ENCODE measurements around the gene IGF2BP2. TPM values are rescaled to one million over a fixed set of nuclear protein-coding genes. Genes with fewer than 3 reads are reported as not detected.

The IGF2BP2 gene
- total RNA-seq, 1 donor from 2014 or later, result 201 TPM

- no peaks in the 10 kb centered on the region for H3K27me3 Mint-ChIP-seq (ENCODE audit: low read depth)
- H3K9me3 Mint-ChIP-seq, result no peaks in the 10 kb centered on the region
Observed at GRCh38 chr3:185717121-185717520, 107.7 kb downstream of the IGF2BP2 start.

GRCh38 chr3:185716436-185717108 is 108.3 kb downstream of the IGF2BP2 start:
- TF ChIP-seq, protein P1, sequence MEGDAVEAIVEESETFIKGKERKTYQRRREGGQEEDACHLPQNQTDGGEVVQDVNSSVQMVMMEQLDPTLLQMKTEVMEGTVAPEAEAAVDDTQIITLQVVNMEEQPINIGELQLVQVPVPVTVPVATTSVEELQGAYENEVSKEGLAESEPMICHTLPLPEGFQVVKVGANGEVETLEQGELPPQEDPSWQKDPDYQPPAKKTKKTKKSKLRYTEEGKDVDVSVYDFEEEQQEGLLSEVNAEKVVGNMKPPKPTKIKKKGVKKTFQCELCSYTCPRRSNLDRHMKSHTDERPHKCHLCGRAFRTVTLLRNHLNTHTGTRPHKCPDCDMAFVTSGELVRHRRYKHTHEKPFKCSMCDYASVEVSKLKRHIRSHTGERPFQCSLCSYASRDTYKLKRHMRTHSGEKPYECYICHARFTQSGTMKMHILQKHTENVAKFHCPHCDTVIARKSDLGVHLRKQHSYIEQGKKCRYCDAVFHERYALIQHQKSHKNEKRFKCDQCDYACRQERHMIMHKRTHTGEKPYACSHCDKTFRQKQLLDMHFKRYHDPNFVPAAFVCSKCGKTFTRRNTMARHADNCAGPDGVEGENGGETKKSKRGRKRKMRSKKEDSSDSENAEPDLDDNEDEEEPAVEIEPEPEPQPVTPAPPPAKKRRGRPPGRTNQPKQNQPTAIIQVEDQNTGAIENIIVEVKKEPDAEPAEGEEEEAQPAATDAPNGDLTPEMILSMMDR (IDR thresholded peaks at IDR 0.05; ENCODE audit: unreplicated experiment), result no peak
- no peaks in the 10 kb centered on the region for H3K9me3 Mint-ChIP-seq
- H3K4me3 Mint-ChIP-seq, result no peak overlapping the region
- peak overlapping the region; percentile 83 for H3K27ac Mint-ChIP-seq
- H3K4me1 Mint-ChIP-seq, result peaks cover 51% of the 10 kb centered on the region
- peaks cover 11% of the 10 kb centered on the region for H3K36me3 Mint-ChIP-seq
- H3K27me3 Mint-ChIP-seq (ENCODE audit: low read depth), result no peaks in the 10 kb centered on the region
- DNase-seq (ENCODE audit: low spot score in 2 of 2, unreplicated experiment in 2 of 2), result no peak

More at GRCh38 chr3:185717121-185717520, 107.7 kb downstream of the IGF2BP2 start:
- no peak overlapping the region for H3K4me3 Mint-ChIP-seq
- no peak for DNase-seq (ENCODE audit: low spot score in 2 of 2, unreplicated experiment in 2 of 2)
- TF ChIP-seq, protein P1 (IDR thresholded peaks at IDR 0.05; ENCODE audit: unreplicated experiment), result no peak
- H3K36me3 Mint-ChIP-seq, result peaks cover 11% of the 10 kb centered on the region
- peaks cover 50% of the 10 kb centered on the region for H3K4me1 Mint-ChIP-seq
- H3K27ac Mint-ChIP-seq, result peak overlapping the region; percentile 83

DNA sequence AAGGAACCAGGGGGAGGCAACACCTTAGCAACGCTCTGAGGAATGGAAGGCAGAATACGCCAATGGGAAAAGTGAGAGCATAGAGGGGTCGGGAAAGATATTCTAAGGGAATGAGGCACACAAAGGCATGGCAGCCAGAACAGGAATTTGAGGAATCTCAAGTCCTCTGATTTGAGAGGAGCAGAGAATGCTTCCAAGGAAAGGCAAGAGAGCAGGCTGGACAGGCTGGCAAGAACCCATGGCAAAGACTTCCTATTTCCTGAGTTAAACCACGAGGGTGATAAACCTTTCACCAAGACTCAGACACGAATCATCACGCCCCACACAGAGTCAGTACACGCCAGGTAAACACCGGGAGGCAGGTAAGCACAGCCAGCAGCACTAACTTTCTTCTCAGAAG is 109.8 kb downstream of the IGF2BP2 start:
- H3K27me3 Mint-ChIP-seq (ENCODE audit: low read depth), result no peaks in the 10 kb centered on the region
- peaks cover 54% of the 10 kb centered on the region for H3K4me1 Mint-ChIP-seq
- H3K9me3 Mint-ChIP-seq, result no peaks in the 10 kb centered on the region
- H3K36me3 Mint-ChIP-seq, result peaks cover 11% of the 10 kb centered on the region
- TF ChIP-seq, protein P1 (IDR thresholded peaks at IDR 0.05; ENCODE audit: unreplicated experiment), result no peak
- DNase-seq (ENCODE audit: low spot score in 2 of 2, unreplicated experiment in 2 of 2), result no peak
- no peak overlapping the region for H3K4me3 Mint-ChIP-seq
- H3K27ac Mint-ChIP-seq, result peak overlapping the region; percentile 95

GRCh38 chr3:185714085-185714484 is 110.8 kb downstream of the IGF2BP2 start:
- no peak for DNase-seq (ENCODE audit: low spot score in 2 of 2, unreplicated experiment in 2 of 2)
- H3K36me3 Mint-ChIP-seq, result peaks cover 5% of the 10 kb centered on the region
- TF ChIP-seq, protein P1 (IDR thresholded peaks at IDR 0.05; ENCODE audit: unreplicated experiment), result no peak
- no peaks in the 10 kb centered on the region for H3K9me3 Mint-ChIP-seq
- peak overlapping the region; percentile 30 for H3K27ac Mint-ChIP-seq
- no peak overlapping the region for H3K4me3 Mint-ChIP-seq
- peaks cover 55% of the 10 kb centered on the region for H3K4me1 Mint-ChIP-seq
- H3K27me3 Mint-ChIP-seq (ENCODE audit: low read depth), result no peaks in the 10 kb centered on the region

DNA sequence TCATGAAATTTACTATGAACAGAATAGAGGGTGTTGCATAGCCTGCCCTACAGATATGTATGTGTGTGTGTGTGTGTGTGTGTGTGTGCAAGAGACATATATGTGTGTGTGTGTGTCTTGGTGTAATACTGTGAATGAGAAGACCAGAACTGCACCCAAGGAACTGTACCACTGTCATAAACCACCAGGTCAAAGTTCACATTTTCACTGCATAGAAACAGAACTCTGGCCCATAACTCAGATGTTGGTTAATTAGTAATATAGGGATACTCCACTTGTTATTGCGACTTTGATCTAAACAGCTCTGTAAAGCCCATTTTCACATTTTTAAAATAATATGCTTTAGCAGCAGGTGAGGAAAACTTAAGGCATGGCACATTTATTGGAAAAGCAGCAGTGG is 111.8 kb downstream of the IGF2BP2 start:
- H3K9me3 Mint-ChIP-seq, result no peaks in the 10 kb centered on the region
- no peak for DNase-seq (ENCODE audit: low spot score in 2 of 2, unreplicated experiment in 2 of 2)
- H3K27ac Mint-ChIP-seq, result no peak overlapping the region
- TF ChIP-seq, protein P1 (IDR thresholded peaks at IDR 0.05; ENCODE audit: unreplicated experiment), result no peak
- no peak overlapping the region for H3K4me3 Mint-ChIP-seq
- peaks cover 47% of the 10 kb centered on the region for H3K4me1 Mint-ChIP-seq
- H3K36me3 Mint-ChIP-seq, result no peaks in the 10 kb centered on the region
- H3K27me3 Mint-ChIP-seq (ENCODE audit: low read depth), result no peaks in the 10 kb centered on the region

Data from mesothelial cell of epicardium (in vitro differentiated cells).